B cell (primary cell): ENCODE results near the gene ASTN2. TPM values are rescaled to one million over a fixed set of nuclear protein-coding genes. Genes with fewer than 3 reads are reported as not detected.

Experiments
- ATAC-seq: fragments of 200-7000 bp; cut with Tn5 transposase; one replicate; pipeline ENCODE4 v1.10.0; 2021; ENCODE audit warnings: low read depth, mild to moderate bottlenecking, moderate number of reproducible peaks, moderate library complexity
- CTCF ChIA-PET: fragments of 350-600 bp; sonication (Branson Sonifier 250); formaldehyde crosslinking; loops from one replicate; lab custom pipeline; 2021; ENCODE audit warnings: antibody characterized with exemption, inconsistent platforms; lab: Charles Lee
- POLR2A ChIA-PET: fragments of 350-600 bp; sonication (Branson Sonifier 250); formaldehyde crosslinking; loops from one replicate; lab custom pipeline; 2021; ENCODE audit warnings: antibody characterized with exemption; lab: Charles Lee
- DNase-seq: peaks from one replicate; pipeline ENCODE4 v3.0.0; 2013
- H2AFZ ChIP-seq: 2 replicates; pipeline ENCODE4 v1.6.1; 2012; ENCODE audit warnings: mild to moderate bottlenecking, low read depth, low read length; ENCODE audit not compliant: insufficient read depth, poor library complexity, severe bottlenecking
- H3K27ac ChIP-seq, 2 donors: 1 replicate in 1 of 2; 2 replicates in 1 of 2; pipeline ENCODE4 v1.5.1; 2012 to 2013; ENCODE audit warnings: low read length in 2 of 2, mild to moderate bottlenecking in 2 of 2, moderate library complexity in 1 of 2
- H3K27me3 ChIP-seq, 4 experiments: fragments of 200-600 bp in 1 of 4; sonication (generic) in 1 of 4; replicated peaks in 1 of 4; 1 replicate in 2 of 4; 2 replicates in 2 of 4; pipeline versions ENCODE4 v1.6.1 to v1.7.0; 2013 to 2016; ENCODE audit warnings: low read length in 3 of 4, mild to moderate bottlenecking in 2 of 4, mixed read lengths in 1 of 4, moderate library complexity in 1 of 4; ENCODE audit not compliant: insufficient read depth in 4 of 4, control insufficient read depth in 3 of 4; ENCODE audit errors: control extremely low read depth in 1 of 4
- H3K36me3 ChIP-seq, 2 experiments: replicated peaks in 1 of 2; 1 replicate in 1 of 2; 2 replicates in 1 of 2; pipeline versions ENCODE4 v1.6.1 to v1.7.1; 2013; ENCODE audit warnings: low read length in 1 of 2; ENCODE audit not compliant: insufficient read depth in 2 of 2, control insufficient read depth in 1 of 2; ENCODE audit errors: control extremely low read depth in 1 of 2, extremely low read depth in 1 of 2
- H3K4me1 ChIP-seq, 2 donors: fragments of 200-600 bp in 1 of 2; sonication (generic) in 1 of 2; 1 replicate in 1 of 2; 2 replicates in 1 of 2; pipeline versions ENCODE4 v1.5.1 to v1.6.1; 2013 to 2017; ENCODE audit warnings: low read length in 2 of 2; ENCODE audit not compliant: control insufficient read depth in 2 of 2, insufficient read depth in 2 of 2
- H3K4me2 ChIP-seq: replicated peaks from 2 replicates; pipeline ENCODE3; 2012; ENCODE audit warnings: mild to moderate bottlenecking, low read depth, low read length; ENCODE audit not compliant: poor library complexity, severe bottlenecking
- H3K4me3 ChIP-seq, 5 experiments: fragments of 200-600 bp in 1 of 5; sonication (generic) in 1 of 5; 1 replicate in 3 of 5; 2 replicates in 2 of 5; pipeline versions ENCODE4 v1.5.1 to v1.7.0; 2011 to 2016; ENCODE audit warnings: low read length in 4 of 5, mild to moderate bottlenecking in 4 of 5, low read depth in 2 of 5, control low read depth in 1 of 5, moderate library complexity in 1 of 5; ENCODE audit not compliant: insufficient read depth in 1 of 5; ENCODE audit errors: control extremely low read depth in 1 of 5, extremely low read depth in 1 of 5
- H3K79me2 ChIP-seq: fragments of 200-600 bp; sonication (generic); one replicate; pipeline ENCODE4 v1.6.0; 2016; ENCODE audit warnings: low read length; ENCODE audit not compliant: control insufficient read depth, insufficient read depth
- H3K9ac ChIP-seq: fragments of 200-600 bp; sonication (generic); 2 replicates; pipeline ENCODE4 v1.6.1; 2017; ENCODE audit warnings: mild to moderate bottlenecking, low read length, moderate library complexity
- H3K9me3 ChIP-seq, 3 donors: one replicate each; pipeline versions ENCODE4 v1.6.1 to v1.7.1; 2013; ENCODE audit warnings: low read length in 2 of 3; ENCODE audit not compliant: control insufficient read depth in 2 of 3, insufficient read depth in 1 of 3; ENCODE audit errors: control extremely low read depth in 1 of 3
- H4K20me1 ChIP-seq: 2 replicates; pipeline ENCODE4 v1.6.0; 2012; ENCODE audit warnings: mild to moderate bottlenecking, low read length; ENCODE audit not compliant: insufficient read depth, control insufficient read depth, poor library complexity, severe bottlenecking
- H3K27ac Mint-ChIP-seq: one replicate; pipeline ENCODE4 v1.8.0; 2021; ENCODE audit warnings: mixed read lengths
- H3K27me3 Mint-ChIP-seq: one replicate; pipeline ENCODE4 v1.8.0; 2021; ENCODE audit warnings: mixed read lengths
- H3K4me1 Mint-ChIP-seq: one replicate; pipeline ENCODE4 v1.8.0; 2021; ENCODE audit warnings: mixed read lengths
- H3K4me3 Mint-ChIP-seq: one replicate; pipeline ENCODE4 v1.8.0; 2021; ENCODE audit warnings: mixed read lengths
- H3K9me3 Mint-ChIP-seq: one replicate; pipeline ENCODE4 v1.8.0; 2022; ENCODE audit warnings: mixed read lengths; ENCODE audit not compliant: insufficient read depth
- EZH2 ChIP-seq: IDR thresholded peaks from 2 replicates; pipeline ENCODE4 v1.6.1; 2012; ENCODE audit warnings: borderline replicate concordance, low read depth, mild to moderate bottlenecking, moderate library complexity, low read length; ENCODE audit not compliant: insufficient read depth, poor library complexity, severe bottlenecking
- WGBS: methylation state at CpG from one replicate; pipeline ENCODE4 v1.1.5; 2013; ENCODE audit warnings: missing lambda C conversion rate; ENCODE audit not compliant: insufficient coverage; 5-methylcytosine and 5-hydroxymethylcytosine counted together
- intact Hi-C: fragments of 100-400 bp; cut with micrococcal nuclease; formaldehyde crosslinking; loops from one replicate; pipeline ENCODE4 v1.10.0; 2022
- polyA plus RNA-seq: library from polyadenylated mRNA; depleted of rRNA; stranded (reverse); fragments of >200 nt; gene quantifications from 2 replicates; pipeline ENCODE4 v1.2.3, GENCODE V29; 2012
- total RNA-seq, 2 donors: library from RNA; stranded (reverse); fragments of 120-200 nt in 1 of 2; gene quantifications; 1 replicate in 1 of 2; 2 replicates in 1 of 2; pipeline versions ENCODE4 v1.2.3 to v1.2.4, GENCODE V29; 2013 to 2022
- TF ChIP-seq, protein P1 (sequence below): fragments of 200-600 bp; IDR thresholded peaks from one replicate; pipeline ENCODE4 v1.8.0; 2022; ENCODE audit warnings: antibody characterized with exemption, mild to moderate bottlenecking

The ASTN2 gene
- total and polyA plus RNA-seq, 2 donors (not counting 1 experiment from before 2014, with no cell fraction given): 1.2 to 3.6 TPM

DNA sequence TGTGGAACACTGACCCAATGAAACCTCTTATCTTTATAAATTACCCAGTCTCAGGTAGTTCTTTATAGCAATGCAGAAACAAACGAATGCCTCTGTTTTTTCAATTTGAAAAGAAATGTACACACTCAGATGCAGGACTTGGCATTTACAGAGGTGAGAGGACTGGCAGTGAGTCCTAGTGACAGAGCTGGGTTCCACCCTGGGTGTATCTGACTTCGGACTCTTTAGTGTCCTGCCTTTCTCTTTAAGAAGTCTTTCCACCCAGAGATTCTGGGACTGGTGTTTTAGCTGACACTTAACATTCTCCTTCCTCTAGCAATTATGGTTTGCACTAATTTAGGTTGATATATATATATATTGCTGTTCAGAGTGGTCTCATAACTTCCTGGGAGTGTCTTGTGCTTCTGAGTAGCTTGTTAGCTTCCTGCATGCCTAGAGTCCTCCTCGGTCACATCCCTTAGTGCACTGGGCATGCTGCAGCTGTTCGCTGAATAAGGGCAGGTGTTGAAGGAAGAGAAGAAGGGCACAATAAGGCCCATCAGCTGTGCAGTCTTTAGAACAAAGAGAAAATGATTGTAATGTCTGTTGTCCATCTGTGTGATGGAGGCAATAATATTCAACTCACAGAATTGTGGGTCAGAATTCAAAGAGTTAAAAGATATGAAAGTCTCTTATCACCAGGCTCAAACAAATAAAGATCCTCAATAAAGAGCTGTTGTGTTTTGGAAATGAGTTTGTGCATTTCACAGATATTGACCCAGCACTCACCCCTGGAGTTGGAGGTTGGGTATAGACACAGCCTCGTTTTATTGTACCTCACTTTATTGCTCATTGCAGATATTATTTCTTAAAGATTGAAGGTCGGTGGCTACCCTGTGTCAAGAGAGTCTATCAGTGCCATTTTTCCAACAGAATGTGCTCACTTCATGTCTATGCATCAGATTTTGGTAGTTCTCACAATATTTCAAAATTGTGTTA is 540.6 kb downstream of the ASTN2 start:
- DNase-seq (no peak), ATAC-seq (no peak)
- Histone ChIP-seq H3K27me3 (no peaks in the 10 kb centered on the region), H3K4me1 (no peaks in the 10 kb centered on the region), H3K79me2 (no peaks in the 10 kb centered on the region), H3K4me2 (no peak overlapping the region), H3K9ac (no peak overlapping the region), H3K9me3 (peaks cover 0 to 21% (median 7%) of the 10 kb centered on the region in 3 donors), H3K36me3 (no peaks in the 10 kb centered on the region), H4K20me1 (no peaks in the 10 kb centered on the region), H3K4me3 (no peak overlapping the region), H3K27ac (no peak overlapping the region), H2AFZ (no peak overlapping the region)
- peaks cover 3% of the 10 kb centered on the region for H3K27me3 Mint-ChIP-seq
- no peak overlapping the region for H3K4me3 Mint-ChIP-seq
- ChIA-PET POLR2A (no interaction called here), CTCF (no interaction called here)
- no peak for TF ChIP-seq EZH2
- TF ChIP-seq, protein P1, sequence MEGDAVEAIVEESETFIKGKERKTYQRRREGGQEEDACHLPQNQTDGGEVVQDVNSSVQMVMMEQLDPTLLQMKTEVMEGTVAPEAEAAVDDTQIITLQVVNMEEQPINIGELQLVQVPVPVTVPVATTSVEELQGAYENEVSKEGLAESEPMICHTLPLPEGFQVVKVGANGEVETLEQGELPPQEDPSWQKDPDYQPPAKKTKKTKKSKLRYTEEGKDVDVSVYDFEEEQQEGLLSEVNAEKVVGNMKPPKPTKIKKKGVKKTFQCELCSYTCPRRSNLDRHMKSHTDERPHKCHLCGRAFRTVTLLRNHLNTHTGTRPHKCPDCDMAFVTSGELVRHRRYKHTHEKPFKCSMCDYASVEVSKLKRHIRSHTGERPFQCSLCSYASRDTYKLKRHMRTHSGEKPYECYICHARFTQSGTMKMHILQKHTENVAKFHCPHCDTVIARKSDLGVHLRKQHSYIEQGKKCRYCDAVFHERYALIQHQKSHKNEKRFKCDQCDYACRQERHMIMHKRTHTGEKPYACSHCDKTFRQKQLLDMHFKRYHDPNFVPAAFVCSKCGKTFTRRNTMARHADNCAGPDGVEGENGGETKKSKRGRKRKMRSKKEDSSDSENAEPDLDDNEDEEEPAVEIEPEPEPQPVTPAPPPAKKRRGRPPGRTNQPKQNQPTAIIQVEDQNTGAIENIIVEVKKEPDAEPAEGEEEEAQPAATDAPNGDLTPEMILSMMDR: no peak
- intact Hi-C loops: no loop called here
- no peaks in the 10 kb centered on the region for H3K4me1 Mint-ChIP-seq
- H3K9me3 Mint-ChIP-seq: peaks cover 6% of the 10 kb centered on the region
- 83% methylated on average over 2 of the region's 6 CpGs for WGBS
- no peak overlapping the region for H3K27ac Mint-ChIP-seq

DNA sequence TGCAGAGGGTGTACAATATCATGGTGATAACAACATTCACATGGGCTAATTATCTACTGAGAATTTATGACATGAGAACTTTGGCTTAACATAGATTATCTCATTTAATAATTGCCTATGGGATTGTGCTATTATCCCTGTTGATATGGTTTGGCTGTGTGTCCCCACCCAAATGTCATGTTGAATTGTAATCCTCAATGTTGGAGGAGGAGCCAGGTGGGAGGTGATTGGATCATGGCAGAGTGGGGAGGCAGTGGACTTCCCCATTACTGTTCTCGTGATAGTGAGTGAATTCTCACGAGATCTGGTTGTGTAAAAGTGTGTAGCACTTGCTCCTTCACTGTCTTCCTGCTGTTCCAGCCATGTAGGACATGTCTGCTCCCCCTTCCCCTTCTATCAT is 541.4 kb downstream of the ASTN2 start:
- Histone ChIP-seq H4K20me1 (no peaks in the 10 kb centered on the region), H3K4me1 (no peaks in the 10 kb centered on the region), H3K4me2 (no peak overlapping the region), H3K79me2 (no peaks in the 10 kb centered on the region), H3K27me3 (no peaks in the 10 kb centered on the region), H2AFZ (no peak overlapping the region), H3K9ac (no peak overlapping the region), H3K27ac (no peak overlapping the region), H3K4me3 (no peak overlapping the region), H3K9me3 (peaks cover 0 to 21% (median 3%) of the 10 kb centered on the region in 3 donors), H3K36me3 (no peaks in the 10 kb centered on the region)
- CTCF ChIA-PET: no interaction called here
- no CpG with 5 or more reads among the region's 2 CpGs for WGBS
- H3K27me3 Mint-ChIP-seq: no peaks in the 10 kb centered on the region
- DNase-seq: no peak
- H3K4me1 Mint-ChIP-seq: no peaks in the 10 kb centered on the region
- POLR2A ChIA-PET: no interaction called here
- no peak overlapping the region for H3K27ac Mint-ChIP-seq
- H3K9me3 Mint-ChIP-seq: peaks cover 6% of the 10 kb centered on the region
- intact Hi-C loops: no loop called here
- ATAC-seq: no peak
- TF ChIP-seq, protein P1: no peak
- TF ChIP-seq EZH2: no peak
- H3K4me3 Mint-ChIP-seq: no peak overlapping the region
